Stimulated activated CD8-positive, alpha-beta memory T cell treated with anti-CD3 and anti-CD28 coated beads, Interleukin-12 subunit alpha, Interleukin-12 subunit beta, amount 100 ng/mL, for 4 hours (primary cell): ENCODE data around the gene DOP1A.

Source experiments
- DNase-seq: peaks from one replicate; pipeline ENCODE4 v3.0.0-alpha.2; 2020; ENCODE audit warnings: low read depth

The DOP1A gene, protein sequence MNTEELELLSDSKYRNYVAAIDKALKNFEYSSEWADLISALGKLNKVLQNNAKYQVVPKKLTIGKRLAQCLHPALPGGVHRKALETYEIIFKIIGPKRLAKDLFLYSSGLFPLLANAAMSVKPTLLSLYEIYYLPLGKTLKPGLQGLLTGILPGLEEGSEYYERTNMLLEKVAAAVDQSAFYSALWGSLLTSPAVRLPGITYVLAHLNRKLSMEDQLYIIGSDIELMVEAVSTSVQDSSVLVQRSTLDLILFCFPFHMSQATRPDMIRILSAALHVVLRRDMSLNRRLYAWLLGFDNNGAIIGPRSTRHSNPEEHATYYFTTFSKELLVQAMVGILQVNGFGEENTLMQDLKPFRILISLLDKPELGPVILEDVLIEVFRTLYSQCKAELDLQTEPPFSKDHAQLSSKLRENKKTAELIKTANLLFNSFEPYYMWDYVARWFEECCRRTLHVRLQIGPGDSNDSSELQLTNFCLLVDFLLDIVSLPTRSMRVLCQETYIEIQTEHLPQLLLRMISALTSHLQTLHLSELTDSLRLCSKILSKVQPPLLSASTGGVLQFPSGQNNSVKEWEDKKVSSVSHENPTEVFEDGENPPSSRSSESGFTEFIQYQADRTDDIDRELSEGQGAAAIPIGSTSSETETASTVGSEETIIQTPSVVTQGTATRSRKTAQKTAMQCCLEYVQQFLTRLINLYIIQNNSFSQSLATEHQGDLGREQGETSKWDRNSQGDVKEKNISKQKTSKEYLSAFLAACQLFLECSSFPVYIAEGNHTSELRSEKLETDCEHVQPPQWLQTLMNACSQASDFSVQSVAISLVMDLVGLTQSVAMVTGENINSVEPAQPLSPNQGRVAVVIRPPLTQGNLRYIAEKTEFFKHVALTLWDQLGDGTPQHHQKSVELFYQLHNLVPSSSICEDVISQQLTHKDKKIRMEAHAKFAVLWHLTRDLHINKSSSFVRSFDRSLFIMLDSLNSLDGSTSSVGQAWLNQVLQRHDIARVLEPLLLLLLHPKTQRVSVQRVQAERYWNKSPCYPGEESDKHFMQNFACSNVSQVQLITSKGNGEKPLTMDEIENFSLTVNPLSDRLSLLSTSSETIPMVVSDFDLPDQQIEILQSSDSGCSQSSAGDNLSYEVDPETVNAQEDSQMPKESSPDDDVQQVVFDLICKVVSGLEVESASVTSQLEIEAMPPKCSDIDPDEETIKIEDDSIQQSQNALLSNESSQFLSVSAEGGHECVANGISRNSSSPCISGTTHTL (N-terminal part only)

DNA sequence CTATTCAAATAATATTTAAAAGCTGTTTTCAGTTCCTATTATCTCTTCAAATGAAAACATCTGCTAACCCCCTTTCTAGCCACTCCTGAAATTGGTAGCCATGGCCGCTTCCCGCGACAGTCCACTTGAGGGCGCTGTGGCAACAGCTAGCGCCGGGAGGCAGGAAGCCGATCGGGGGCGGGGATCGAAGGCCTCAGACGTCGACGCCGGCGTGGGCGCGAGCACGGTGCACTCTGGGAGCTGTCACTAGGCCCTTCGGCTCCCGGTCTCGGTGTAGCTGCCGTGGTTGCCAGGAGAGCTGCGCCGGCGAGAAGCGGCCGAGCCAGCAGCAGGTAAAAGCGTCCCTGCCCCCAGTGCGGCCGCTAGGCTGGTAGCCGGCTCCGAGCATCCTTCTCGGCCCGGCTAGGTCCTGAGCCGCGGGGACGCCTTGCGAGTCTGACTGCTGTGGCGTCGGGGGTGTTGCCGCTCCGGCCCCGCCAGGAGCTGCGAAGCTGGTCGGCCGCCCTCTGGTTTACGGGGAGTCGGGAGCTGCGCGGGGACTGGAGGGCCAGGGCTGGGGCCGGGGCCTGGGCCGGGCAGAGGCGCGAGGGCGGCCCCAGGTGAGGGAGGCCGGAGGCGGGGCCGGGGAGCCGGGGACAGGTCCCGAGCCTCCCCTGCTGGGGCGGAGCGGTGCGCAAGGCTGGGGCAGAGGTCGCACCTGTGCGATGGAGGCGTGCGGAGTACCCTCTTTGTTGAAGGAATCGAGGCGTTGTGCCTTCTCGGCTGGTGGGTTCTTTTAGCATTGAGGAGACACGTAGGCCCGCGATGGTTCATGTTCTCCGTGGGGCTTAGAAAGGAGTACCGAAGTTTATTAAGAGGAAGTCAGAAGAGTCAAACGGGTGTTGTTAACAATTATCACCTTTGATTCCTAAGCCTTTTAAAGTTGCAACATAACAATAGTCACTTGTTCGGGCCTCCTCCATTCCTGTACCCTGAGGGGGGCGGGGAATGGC, at the start of gene DOP1A:
Gene DOP1A, plus strand, starts transcription at position 224 of the 992 bp plus-strand sequence. CDS start 29,307 bp downstream, outside the sequence.
- peak; percentile 90 for DNase-seq

DNA sequence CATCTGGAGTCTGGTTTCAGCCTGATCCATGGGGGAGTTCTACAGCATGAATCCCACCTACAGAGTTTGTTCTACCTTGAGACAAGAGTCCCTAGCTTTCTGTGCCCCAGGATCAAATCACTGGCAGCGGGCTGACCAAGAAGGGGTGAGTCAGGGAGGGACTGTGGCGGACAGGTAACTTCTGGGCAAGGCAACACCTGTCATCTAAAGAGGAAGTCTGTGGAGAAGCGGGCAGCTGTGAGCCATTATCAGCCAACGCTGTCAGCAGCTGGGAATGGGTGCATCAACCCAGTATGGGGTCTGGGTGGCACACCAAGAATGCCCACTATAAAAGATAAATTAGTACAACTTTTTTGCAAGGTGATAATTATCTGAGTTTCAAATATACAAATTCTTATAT, 47.7 kb upstream of the DOP1A start:
- DNase-seq = no peak

DNA sequence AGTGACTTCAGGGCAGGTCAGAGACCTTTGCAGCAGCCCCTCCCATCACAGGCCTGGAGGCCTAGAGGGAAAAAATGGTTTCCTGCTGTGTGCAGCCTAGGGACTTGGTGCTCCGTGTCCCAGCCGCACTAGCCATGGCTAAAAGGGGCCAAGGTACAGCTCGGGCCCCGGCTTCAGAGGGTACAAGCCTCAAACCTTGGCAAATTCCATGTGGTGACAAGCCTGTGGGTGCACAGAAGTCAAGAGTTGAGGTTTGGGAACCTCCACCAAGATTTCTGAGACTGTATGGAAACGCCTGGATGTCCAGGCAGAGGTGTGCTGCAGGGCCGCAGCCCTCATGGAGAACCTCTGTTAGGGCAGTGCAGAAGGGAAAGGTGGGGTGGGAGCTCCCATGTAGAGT, 35.8 kb upstream of the DOP1A start:
- DNase-seq = no peak

DNA sequence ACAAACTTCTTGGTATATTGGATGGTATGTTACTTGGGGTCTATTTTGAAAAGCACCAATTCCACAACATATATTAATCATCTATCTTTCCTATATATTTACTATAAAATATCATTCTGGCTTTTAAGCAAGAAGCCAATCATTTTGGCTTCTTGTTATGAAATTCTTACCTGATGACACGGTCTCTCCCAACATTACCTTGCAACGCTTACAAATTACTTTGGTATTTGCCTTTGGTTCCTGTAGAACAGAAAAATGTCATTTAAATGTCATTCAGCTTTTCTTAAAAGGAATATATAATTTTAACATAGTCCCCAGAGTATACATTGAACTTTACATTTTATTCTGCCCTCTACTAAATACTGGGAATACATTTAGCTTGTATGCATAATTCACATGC, 29.2 kb upstream of the DOP1A start:
- no peak for DNase-seq

DNA sequence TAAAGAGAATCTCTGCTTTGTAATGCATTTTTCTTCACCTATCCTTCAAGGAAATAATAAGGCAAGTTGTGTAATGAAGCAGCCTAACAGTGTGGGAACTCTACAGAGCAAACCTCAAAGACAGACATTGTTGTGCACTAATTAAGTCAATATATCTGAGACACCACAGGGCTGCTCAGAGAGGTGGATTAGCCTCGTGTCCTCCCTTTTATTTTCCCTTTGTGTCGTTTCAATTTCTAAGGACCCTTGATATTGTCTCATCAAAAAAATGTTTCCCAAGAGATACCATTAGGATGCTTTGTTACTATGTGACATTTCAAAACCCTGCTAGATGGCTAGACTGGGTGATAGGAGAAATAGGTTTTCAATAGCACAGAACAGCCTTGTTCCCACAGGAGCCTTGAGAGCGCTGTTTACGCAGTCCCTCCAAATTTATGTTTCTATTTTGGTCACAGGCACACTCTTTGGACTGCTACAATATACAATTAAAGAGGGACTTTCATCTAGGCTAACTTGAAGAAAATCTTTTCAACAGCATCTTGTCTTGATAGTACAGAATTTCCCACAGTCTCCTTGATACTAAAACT, 24.9 kb upstream of the DOP1A start:
- no peak for DNase-seq

DNA sequence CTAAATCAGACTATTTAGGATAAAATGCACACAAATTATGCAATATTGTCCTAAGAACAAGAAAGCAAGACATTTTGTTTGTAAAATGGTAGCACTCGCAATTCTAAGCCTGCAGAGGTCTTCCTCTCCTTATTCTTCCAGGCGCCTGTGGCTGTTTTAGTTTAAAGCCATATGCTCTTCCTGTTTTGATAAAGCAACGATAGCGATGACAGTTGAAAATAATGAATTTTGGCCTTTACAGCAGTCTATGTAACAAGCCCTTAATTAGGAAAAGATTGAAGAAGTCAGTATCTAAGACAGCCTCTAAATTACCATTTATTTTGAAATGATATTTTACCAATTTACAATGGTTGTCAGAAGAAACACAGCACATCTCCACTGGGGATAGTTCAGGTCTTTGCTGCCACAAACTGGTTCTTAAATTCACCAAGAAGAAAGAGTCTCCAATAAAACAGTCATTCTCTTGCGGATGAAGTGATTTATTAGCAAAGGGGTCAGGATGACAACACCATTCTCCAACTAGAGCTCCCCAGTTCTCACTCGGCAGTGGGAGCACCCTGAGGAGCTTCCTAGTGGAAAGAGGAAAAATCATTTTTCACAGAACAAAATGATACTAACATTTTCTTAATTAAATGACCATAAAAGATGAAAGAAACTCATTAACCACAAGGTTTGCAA, 23.2 kb upstream of the DOP1A start:
- DNase-seq = no peak

DNA sequence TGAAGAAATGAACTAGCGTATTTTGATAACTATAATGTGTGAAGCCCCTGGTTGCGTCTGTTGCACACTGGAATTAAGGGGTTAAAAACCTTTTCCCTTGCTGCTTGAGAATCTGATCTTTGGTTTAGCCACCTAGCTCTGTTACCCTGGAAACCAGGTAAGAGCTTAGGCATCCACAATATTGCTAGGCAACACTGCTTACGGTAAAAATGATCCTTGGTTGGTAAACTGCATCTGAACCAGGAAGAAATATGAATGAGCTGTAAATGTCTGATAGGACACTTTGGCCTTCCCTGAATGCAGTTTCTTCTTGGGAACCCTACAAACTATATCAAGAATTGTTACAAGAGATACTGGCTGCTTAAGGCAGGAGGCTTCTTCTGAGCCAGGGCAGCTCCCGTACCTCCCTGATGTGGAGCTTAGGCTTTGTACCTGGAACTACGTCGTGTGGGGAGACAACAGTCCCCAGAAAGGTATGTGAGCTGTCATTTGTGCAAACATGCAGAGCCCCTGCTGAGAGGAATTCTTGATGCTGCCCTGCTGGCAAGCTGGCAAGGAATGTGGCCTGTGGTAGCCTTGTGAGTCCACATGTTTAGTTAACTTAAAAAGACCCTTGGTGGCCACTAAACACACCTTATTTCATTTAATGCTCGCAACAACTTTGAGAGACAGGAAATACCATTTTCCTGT, 20.3 kb upstream of the DOP1A start:
- no peak for DNase-seq

DNA sequence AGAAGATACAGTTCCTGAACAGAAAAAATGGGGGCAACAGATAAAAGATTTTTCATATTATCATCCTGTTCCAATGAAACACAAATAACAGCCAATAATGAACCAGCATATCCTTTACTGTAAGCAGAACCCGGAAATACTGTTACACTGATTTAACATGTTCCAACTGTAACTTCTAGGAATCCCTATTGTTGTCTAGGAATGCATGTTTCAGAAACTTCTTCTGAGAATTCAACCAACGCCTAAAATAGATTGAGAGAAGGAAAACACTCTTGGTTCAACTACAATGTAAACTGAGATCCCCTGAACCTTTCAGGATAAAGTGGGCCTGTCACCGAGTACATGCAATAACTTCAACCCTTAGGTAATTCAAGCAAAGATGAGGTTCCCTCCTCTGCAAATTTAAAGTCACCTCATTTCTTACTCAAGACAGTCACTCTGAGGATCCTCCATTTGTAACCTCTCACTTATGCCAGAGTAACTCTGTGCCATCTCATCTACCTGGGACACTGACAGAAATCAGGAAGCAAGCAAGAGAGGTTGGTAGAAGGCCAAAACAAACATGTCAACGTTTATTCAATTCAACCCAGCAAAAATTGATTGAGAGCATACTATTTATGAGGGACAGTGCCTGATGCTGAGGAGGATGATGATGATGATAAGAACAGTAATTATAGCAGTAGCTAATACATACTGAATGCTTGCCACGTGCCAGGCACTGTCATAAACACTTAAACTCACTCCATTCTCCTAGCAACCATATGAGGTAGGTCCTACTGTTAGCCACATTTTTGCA, 15.9 kb upstream of the DOP1A start:
- DNase-seq = no peak

DNA sequence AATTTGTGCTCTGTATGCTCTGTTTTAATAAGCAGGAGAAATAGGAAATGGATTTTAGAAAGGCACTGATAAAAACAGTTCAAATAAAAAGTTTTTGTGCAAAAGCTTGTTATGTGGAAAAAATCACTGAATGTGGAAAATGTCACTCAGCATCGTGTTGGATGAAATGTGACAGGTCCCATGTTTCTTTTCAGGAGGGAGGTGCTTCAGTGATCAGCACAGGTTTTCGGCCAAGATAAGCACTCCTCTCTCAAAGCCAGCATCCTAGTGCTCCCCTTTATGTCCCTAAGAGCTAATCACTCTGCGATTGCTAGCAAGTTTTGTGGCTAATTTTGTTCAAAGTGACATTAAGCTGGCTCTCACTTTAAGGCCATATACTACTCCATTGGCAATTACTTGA, 13.8 kb upstream of the DOP1A start:
- DNase-seq = no peak

DNA sequence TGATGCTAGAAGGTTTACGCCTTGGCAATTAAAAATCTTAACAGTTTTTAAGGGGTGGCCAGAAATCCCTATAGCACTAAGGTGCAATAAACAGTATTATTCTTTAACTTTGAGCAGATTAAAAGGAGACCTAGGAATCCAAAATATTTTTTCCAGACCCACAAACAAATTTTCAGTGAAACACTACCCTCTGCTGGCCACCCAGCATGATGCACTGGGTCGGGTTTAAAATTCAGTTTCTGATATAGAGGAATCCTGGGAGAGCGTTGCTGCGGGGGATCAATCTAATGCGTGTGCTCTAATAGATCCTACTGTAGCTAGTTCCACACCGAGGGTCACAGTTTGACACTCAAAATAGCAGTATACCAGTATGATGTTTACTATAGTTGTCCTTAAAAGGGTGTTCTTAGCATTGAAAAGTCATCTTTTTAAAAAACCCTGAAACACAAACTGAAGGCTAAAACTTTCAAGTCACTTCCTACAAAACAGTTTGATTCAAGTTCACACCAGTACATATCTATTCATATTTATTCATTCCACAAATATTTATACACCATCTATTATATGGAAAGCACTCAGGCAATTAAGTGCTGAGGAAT, 12.0 kb upstream of the DOP1A start:
- DNase-seq = peak; percentile 5

DNA sequence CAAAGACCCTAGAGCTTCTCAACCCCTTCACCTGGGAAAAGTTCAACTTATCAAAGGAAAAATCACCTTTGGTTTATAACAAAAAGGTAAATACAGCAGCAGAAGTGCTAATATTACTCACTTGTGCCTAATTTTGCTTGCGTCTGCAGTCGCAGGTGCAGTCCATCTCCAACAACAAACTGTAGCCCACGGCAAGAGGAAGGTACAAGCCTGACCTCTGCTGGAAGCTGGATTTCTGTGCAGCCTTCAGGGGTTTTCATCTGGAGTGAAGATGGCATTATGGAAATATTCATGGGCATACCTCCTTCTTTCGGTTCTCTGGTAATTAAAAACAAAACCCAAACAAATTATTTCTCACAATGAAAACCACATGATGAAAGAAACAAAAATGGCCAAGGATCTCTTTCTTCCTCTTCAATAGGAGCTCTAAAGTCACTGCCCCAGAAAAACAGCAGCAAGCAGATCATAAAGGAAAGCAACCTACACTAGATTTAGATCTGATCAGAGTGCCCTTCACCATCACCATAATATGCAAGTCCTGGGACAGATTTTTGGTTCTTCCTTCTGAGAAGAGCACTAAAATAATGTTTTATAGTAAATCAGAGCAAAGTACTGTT, 9.7 kb upstream of the DOP1A start:
- DNase-seq = no peak

DNA sequence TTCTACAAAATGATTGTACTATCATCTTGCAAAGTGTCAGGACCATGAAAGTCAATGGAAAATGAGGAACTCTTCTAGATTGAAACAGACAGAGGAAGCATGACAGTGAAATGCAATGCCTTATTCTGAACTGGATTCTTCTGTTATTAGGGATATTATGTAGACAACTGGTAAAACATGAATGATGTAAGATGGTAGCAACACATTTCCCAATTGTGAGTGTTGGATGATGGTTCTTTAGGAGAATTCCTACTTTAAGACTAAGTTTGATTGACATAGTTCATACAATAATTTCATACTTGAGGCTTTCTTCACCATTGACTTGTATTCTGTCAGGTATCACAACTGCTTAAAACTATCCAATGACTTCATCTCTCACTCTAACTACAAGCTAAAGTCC, 6.3 kb upstream of the DOP1A start:
- no peak for DNase-seq

DNA sequence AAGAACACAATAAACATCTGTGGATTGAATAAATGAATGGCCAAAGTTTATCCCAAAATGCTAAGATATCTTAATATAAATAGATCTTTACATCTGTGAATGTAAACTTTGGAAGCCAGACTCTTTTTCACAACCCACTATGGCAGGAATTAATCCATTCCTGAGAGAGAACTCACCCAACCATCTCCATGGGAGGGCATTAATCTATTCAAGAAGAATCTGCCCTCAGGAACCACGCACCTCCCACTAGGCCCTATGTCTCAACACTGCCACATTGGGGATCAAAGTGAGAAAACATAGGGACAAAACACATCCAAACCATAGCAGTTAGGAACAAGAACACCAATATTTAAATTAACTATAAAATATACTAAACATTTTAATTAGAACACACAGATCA, 5.2 kb upstream of the DOP1A start:
- no peak for DNase-seq

DNA sequence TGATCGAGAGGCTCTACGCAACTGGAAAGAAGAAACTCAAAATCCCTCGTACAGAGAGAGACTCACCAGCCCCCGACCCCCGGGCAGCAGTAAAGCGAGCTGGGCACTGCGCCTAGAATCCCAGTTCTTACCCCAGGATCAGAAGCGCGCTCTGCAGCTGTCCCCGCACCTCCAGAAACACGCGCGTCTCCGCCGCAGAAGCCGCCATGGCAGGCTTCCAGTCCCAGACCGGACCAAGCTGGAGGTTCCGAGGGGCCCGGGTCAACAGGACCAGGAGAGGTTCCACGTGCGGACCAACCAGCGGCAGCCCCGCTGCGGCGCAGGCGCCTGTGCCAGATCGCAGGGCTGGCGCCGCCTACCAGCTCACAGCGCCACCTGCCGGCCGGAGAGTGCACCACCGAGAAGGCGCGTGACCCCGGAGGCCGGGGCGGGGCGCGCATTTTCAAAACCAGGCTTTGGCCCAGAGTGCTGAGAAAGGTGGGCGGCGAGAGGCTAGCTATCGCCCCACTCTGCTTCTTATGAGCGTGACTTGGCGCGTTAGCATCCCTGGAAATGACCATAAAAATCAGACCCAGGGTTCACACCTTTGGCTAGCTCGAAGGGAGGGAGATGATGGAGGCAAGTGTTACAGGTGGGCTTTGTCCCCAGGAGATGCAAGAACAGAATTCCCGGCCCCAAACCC, 1.8 kb upstream of the DOP1A start, which contains the start of gene UBE3D:
Gene UBE3D, minus strand, starts transcription at position 331 of the 682 bp plus-strand sequence. Its CDS starts 123 bp downstream, at position 208.
- peak; percentile 84 for DNase-seq

DNA sequence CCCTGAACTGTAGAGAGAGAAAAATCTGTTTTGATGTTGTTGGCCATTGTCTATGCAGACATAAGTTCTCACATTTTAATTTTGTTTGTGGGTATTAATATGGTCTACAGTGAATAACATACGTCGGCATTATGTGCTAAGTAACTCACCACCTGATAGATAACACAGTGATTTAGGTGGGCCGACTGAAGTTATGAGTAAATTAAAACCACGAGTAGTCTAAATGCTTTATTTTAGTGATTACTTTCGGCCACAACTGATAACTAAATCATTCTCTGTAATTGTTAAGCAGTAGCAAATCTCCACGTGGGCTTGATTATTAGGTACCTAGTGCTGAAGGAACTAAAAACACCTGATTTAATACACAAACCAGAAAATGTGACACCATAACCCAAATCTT, 1.1 kb downstream of the DOP1A start:
- DNase-seq = no peak

DNA sequence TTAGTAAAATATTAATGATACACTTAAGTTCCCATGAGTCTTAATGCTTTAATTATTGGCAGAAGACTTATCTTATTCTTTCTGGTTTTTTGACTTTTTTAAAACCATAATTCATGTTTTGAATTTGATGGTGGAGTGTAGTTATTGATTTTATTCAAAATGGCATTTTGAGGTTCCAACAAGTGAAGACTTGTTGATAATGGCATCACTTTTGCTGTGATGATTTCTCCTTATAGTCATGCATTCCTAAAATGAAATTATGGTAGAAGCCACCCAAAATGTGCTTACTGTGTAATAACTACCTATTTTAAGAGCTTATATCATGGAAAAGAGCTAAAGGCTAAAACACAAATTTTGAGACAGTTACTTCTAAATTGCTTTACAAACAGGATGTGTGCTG, 2.2 kb downstream of the DOP1A start:
- no peak for DNase-seq

DNA sequence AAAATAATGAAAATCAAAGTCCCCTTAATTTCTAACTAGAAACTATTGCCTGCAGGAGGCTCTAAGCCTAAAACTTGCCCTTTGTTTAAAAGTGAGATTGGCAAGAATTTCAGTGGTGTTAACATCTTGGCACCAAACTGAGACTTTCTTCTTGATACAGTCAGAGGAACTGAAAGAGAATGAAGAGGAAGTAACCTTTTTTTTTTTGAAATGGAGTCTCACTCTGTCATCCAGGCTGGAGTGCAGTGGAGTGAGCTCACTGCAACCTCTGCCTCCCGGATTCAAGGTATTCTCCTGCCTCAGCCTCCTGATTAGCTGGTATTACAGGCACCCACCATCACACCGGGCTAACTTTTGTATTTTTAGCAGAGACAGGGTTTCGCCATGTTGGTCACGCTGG, 3.6 kb downstream of the DOP1A start:
- no peak for DNase-seq
